NOMO-1 treated with dmso at 0.1 percent for 144 hours (cell line): Measurements from ENCODE around the gene DHX34.
"Not testable (repeated sequence)": the region's sequence is repeated elsewhere in the genome, so short reads cannot be mapped to it uniquely, and the experiment has no call there.

ENCODE experiments used
- DNase-seq: peaks from one replicate; lab custom pipeline; 2025; ENCODE audit not compliant: unreplicated experiment; lab: John Stamatoyannopoulos, UW

Gene DHX34

DNA sequence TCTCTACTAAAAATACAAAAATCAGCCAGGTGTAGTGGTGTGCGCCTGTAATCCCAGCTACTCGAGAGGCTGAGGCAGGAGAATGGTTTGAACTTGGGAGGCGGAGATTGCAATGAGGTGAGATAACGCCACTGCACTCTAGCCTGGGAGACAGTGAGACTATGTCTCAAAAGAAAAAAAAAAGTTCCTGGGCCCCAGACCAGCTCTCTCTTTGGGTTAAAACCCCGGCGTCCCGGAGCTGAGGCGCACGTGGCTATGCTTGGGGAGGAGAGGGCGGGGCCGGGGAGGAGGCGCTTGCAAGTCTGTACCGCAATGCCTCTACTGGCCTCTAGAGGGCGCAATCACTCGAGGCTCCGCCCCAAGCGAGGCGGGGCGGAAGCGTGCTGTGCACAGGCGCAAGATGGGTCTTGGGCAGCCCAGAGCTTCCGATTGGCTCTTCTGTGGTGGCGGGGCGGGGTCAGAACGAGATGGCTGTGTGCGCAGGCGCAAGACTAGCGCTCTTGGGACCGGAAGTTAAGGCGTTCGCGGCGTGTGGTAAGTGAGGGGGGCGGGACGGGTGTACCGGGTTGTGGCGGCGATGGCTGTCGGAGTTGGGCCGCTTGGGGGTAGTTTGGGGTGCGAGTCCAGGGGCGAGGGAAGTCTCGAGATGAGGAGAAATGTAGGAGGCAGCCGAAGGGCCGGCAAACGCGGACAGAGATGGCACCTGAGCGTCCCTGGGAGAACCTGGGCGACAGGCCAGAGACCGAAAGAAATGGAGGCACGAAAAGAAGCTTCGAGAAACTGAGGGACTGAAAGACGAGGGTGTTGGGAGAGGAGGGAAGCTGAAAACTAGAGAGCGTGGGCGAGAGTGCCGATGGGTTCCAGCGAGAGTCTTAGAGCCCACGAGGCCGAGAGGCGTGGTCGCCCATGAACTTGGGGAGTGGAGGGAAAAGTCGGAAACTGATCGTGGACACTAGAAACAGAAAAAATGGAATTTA, at the start of gene DHX34:
Gene DHX34, plus strand, starts transcription at position 497 of the 977 bp plus-strand sequence. CDS start 3,716 bp downstream, outside the sequence.
- peak; percentile 99 for DNase-seq

DNA sequence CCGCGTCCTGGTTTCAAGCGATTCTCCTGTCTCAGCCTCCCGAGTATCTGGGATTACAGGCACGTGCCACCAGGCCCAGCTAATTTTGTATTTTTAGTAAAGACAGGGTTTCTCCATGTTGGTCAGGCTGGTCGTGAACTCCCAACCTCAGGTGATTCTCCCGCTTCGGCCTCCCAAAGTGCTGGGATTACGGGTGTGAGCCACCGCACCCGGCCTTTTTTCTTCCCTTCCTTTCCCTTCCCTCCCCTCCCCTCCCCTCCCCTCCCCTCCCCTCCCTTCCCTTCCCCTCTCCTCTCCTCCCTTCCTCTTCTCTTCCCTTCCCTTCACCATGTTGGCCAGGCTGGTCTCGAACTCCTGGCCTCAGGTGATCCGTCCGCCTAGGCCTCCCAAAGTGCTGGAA, 48.2 kb upstream of the DHX34 start:
- not testable (repeated sequence) for DNase-seq

- DNase-seq: no peak
Measured at GRCh38 chr19:47302249-47302648, 46.9 kb upstream of the DHX34 start.

- DNase-seq: no peak
Measured at GRCh38 chr19:47303966-47304365, 45.1 kb upstream of the DHX34 start.

DNA sequence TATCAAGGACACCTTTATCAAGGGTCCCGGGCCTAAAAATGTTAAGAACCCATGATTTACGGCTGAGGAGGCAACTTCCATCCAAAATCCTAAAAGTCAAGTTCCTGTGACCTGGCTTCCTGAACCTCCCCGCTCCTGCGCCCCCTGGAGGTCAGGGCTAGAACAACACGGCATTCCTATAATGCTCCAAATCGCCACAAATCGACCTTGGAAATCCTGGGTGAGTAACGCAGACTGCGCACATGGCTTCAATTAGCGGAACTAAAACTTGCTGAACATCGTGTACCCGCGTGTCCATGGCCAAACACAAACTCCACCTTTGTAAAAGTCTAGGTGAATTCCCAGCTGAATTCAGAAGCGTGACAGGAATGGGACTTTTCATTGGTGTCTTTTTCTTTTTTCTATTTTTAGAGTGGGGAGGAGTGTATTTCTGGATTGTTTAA, 43.8 kb upstream of the DHX34 start:
- DNase-seq: peak; percentile 19

DNA sequence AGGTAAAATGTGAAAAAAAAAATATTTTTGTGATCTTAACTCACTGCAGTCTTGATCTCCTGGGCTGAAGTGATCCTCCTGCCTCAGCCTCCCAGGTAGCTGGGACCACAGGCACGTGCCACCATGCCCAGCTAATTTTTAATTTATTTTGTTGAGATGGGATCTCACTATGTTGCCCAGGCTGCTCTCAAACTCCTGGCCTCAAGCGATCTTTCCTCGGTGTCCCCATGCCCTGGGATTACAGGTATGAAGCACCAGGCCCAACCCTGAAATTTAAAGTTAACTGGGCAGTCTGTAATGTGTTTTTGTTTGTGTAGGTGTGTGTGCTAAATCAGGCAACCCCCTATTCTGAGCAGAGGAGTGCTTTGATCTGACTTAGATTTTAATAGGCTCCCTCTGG, 42.8 kb upstream of the DHX34 start:
- DNase-seq: no peak

DNA sequence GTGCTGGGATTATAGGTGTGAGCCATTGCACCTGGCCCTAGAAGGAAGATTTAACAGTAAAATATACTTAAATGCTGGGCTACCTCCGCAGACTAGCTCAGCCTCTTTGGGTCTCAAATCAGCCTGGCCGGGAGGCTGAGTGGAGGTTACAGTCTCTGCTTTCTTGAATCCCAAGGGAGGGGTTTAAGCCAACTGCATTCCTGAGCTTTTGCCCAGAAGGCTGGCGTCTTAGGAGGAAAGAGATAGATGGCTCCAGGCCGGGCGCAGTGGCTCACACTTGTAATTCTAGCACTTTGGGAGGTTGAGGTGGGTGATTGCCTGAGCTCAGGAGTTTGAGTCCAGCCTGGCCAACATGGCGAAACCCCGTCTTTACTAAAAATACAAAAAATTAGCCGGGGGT, 40.1 kb upstream of the DHX34 start:
- no peak for DNase-seq

DNA sequence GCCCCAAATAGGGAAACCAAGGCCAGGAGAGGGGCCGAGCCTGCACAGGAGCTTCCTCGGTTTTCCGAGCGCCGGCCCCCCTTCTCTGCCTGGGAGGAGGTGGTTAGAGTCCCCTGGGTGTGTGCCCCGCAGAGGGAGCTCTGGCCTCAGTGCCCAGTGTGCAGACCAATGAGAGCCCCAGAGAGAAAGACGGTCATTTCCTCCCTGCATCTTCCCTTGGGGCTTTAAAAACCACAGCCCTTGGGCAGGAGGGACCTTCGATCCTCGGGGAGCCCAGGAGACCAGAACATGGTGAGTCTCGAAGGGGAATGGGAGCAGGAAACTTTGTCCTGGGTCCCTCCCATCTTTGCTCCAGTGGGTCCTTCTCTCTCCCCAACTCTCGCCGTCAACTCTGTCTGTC, 39.5 kb upstream of the DHX34 start, which contains the start of gene C5AR1:
Gene C5AR1, plus strand, starts transcription at position 254 of the 400 bp plus-strand sequence. Its CDS starts 35 bp downstream, at position 289.
- peak; percentile 17 for DNase-seq

DNA sequence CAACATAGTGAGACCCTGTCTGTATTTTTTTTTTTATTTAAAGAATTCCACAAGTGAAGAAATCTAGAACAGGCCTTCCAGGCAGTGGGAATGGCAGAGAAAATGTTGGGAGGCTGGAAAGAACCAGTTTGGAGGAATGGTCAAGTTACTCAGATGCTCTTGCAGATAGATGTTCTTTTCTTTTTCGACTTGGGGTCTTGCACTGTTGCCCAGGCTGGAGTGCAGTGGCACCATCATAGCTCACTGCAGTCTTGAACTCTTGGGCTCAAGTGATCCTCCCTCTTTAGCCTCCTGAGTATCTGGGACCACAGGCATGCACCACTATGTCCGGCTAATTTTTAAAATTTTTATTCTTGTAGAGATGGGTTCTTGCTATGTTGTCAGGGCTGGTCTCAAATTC, 38.8 kb upstream of the DHX34 start:
- DNase-seq: no peak

GRCh38 chr19:47310819-47311218, 38.3 kb upstream of the DHX34 start:
- DNase-seq: peak; percentile 67

GRCh38 chr19:47312366-47313006, 36.6 kb upstream of the DHX34 start:
- no peak for DNase-seq

DNA sequence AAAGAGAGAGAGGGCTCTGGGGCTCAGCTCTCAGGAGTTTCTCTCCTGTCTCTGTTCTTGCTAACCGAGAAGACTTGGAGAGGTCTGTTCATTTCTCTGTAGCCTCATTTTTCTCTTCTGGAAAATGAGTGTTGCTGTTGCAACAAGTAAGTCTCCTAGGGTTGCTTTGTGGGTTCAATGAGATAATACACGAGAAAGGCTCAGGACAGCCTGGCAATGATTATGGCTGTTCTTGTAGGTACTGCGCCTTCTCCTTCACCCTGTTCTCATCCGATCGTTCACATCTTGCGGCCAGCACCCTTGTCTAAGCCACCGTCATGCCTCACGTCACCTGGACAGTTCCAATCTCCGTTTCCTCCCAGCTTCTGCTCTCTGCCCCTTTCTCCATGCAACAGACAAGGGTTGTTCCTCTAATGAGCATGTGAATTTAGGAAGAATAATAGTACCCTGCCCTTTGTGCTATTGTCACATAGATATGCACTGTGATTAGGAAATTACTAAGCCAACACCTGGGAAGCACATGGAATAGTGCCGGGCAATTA, 35.3 kb upstream of the DHX34 start:
- no peak for DNase-seq

DNA sequence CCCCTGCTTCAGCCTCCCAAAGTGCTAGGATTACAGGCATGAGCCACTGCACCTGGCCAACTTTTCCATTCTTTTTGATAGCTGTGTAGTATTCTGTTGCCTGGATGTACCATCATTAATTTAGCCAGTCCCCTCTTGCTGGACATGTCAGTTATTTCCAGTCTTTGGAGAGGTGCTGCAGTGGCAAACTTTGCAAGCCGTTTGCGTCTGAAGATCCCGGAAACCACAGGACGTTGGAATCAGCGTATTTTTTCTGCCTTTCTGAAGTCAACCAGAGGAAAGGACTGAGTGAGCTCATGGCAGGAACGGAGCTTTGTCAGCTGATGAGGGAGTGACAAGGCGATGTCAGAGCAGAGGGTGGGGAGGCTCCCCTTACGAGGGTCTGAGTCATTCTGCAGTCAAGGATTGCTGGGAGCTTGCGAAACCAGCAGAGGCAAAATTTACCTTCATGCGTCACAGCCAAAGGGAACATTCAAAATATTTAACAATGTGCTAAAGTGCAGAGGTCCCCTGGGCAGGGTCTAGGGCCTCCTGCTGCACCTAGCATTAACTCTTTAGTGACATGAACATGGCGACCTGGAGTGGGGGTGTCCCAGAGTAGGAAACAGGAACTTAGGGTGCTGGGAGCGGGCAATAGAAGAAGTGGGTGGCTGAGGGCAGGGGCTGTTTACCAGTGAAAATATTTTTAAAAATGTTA, 33.8 kb upstream of the DHX34 start:
- peak; percentile 94 for DNase-seq

GRCh38 chr19:47316513-47316912, 32.6 kb upstream of the DHX34 start:
- DNase-seq: no peak

GRCh38 chr19:47319923-47320871, 28.9 kb upstream of the DHX34 start:
- DNase-seq: no peak

- DNase-seq: no peak
Measured at GRCh38 chr19:47321630-47322029, 27.5 kb upstream of the DHX34 start.

GRCh38 chr19:47322058-47322457, 27.1 kb upstream of the DHX34 start:
- DNase-seq: no peak

DNA sequence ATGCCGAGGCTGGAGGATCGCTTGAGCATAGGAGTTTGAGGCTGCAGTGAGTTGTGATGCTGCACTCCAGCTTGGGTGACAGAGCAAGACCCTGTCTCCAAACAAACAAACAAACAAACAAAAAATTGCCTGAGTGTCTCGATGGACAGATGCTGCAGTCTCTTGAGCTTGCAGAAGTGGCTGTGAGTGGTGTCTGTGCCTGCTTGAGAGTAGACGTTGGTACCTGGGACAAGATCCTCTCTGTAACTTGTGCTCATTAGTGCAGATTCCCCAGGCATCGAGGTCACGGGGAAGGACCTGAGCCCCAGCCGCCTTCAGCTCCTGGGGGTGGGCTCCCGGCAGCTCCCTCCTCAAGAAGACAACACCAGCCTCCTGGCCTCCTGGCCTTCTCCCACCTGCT, 25.7 kb upstream of the DHX34 start:
- no peak for DNase-seq

- DNase-seq: no peak
Measured at GRCh38 chr19:47323872-47324271, 25.2 kb upstream of the DHX34 start.

DNA sequence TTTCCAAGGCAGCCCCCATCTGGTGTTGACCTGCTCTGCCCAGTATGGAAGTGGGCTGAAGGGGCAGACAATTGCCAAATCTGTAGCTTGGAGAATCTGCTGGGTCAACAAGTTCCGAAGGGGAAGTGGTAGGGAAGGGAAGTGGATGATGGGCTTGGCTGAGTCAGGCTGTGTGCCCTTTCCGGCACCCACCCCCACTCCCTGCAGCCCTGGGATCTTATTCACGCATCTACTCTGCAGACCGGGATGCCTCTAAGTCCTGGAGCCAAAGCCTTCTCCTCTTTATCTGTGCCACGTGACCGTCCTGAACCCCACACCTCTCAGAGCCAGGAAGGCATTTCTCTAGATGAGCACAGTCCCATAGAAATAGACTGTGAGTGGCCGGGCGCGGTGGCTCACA, 24.6 kb upstream of the DHX34 start:
- peak; percentile 50 for DNase-seq
